HEK293T (cell line): Measurements from ENCODE around the gene SIGLEC10.
A peak's percentile ranks its signal among the peaks of the same experiment; 100 is the strongest.
"Not testable (repeated sequence)": the region's sequence is repeated elsewhere in the genome, so short reads cannot be mapped to it uniquely, and the experiment has no call there.

Source experiments
- CTCF ChIA-PET: fragments of 350-600 bp; formaldehyde crosslinking; extraction: SDS; loops from one replicate; lab custom pipeline; 2021; ENCODE audit warnings: antibody characterized with exemption, inconsistent platforms; lab: Yijun Ruan, JAX
- POLR2A ChIA-PET: fragments of 350-600 bp; formaldehyde crosslinking; extraction: SDS; loops from one replicate; lab custom pipeline; 2020; ENCODE audit warnings: antibody characterized with exemption, inconsistent platforms; lab: Yijun Ruan, JAX
- DNase-seq: peaks from one replicate; pipeline ENCODE4 v3.0.0; 2012; ENCODE audit warnings: mixed read lengths; ENCODE audit errors: extremely low spot score
- ARNT ChIP-seq: fragments of 450-650 bp; IDR thresholded peaks from 2 replicates; pipeline ENCODE4 v1.6.1; 2017; ENCODE audit warnings: mild to moderate bottlenecking
- BHLHE40 ChIP-seq: fragments of 450-650 bp; IDR thresholded peaks from 2 replicates; pipeline ENCODE4 v1.6.1; 2016; ENCODE audit warnings: mild to moderate bottlenecking, moderate library complexity, borderline replicate concordance
- CTBP1 ChIP-seq: fragments of 450-650 bp; IDR thresholded peaks from 2 replicates; pipeline ENCODE4 v1.6.1; 2016; ENCODE audit warnings: borderline replicate concordance
- ELF4 ChIP-seq: fragments of 450-650 bp; IDR thresholded peaks from 2 replicates; pipeline ENCODE4 v1.6.1; 2017; ENCODE audit warnings: antibody characterized with exemption
- FOXA1 ChIP-seq: fragments of 450-650 bp; IDR thresholded peaks from 2 replicates; pipeline ENCODE4 v1.6.1; 2016; ENCODE audit warnings: mild to moderate bottlenecking
- FOXK2 ChIP-seq: fragments of 450-650 bp; IDR thresholded peaks from 2 replicates; pipeline ENCODE4 v1.6.1; 2016; ENCODE audit warnings: mild to moderate bottlenecking
- FOXM1 ChIP-seq: fragments of 450-650 bp; IDR thresholded peaks from 2 replicates; pipeline ENCODE4 v1.6.1; 2017; ENCODE audit warnings: mild to moderate bottlenecking, borderline replicate concordance
- HDGF ChIP-seq: fragments of 450-650 bp; IDR thresholded peaks from 2 replicates; pipeline ENCODE4 v1.6.1; 2017; ENCODE audit warnings: antibody characterized with exemption, borderline replicate concordance
- L3MBTL2 ChIP-seq: fragments of 450-650 bp; conservative IDR thresholded peaks from 2 replicates; pipeline ENCODE4 v1.6.1; 2016; ENCODE audit warnings: mild to moderate bottlenecking
- LEF1 ChIP-seq: fragments of 450-650 bp; IDR thresholded peaks from 2 replicates; pipeline ENCODE4 v1.6.1; 2017; ENCODE audit warnings: mild to moderate bottlenecking, borderline replicate concordance
- NFRKB ChIP-seq: fragments of 450-650 bp; IDR thresholded peaks from 2 replicates; pipeline ENCODE4 v1.6.1; 2016; ENCODE audit warnings: mild to moderate bottlenecking, moderate library complexity
- SP1 ChIP-seq: fragments of 450-650 bp; IDR thresholded peaks from 2 replicates; pipeline ENCODE4 v1.6.1; 2017
- SUZ12 ChIP-seq: fragments of 450-650 bp; IDR thresholded peaks from 2 replicates; pipeline ENCODE4 v1.6.1; 2016; ENCODE audit warnings: mild to moderate bottlenecking
- TARDBP ChIP-seq: fragments of 450-650 bp; IDR thresholded peaks from 2 replicates; pipeline ENCODE4 v1.6.1; 2016
- ZNF384 ChIP-seq: fragments of 450-650 bp; IDR thresholded peaks from 2 replicates; pipeline ENCODE4 v1.6.1; 2016
- TF ChIP-seq, protein P1 (sequence below): fragments of 450-650 bp; IDR thresholded peaks from 2 replicates; pipeline ENCODE4 v1.6.1; 2016

Gene SIGLEC10

DNA sequence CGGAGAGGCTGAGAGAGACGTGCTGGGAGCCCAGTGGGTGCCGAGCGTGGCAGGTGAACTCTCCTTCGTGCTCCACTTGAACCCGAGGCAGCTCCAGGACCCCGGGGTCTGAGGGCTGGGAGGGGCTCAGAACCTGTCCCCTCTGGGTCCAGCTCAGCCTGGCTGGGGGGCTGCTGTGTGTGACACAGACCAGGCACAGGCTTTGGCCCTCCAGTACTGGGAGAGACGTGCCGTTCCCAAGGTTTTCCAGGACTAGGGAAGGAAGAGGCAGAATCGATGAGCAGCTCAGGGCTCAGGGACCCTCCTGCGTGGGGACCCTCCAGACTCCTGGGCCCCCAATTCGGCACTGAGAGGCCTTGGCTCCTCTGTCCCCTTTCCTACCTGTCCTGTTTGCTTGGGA is 2.3 kb downstream of the SIGLEC10 start:
- ChIA-PET POLR2A (no interaction called here), CTCF (no interaction called here)
- DNase-seq = no peak
- TF ChIP-seq ELF4 (no peak), NFRKB (no peak), FOXM1 (no peak), HDGF (no peak), FOXK2 (no peak), CTBP1 (no peak), BHLHE40 (no peak), FOXA1 (no peak), ARNT (no peak), ZNF384 (no peak)
- TF ChIP-seq, protein P1, sequence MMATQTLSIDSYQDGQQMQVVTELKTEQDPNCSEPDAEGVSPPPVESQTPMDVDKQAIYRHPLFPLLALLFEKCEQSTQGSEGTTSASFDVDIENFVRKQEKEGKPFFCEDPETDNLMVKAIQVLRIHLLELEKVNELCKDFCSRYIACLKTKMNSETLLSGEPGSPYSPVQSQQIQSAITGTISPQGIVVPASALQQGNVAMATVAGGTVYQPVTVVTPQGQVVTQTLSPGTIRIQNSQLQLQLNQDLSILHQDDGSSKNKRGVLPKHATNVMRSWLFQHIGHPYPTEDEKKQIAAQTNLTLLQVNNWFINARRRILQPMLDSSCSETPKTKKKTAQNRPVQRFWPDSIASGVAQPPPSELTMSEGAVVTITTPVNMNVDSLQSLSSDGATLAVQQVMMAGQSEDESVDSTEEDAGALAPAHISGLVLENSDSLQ = no peak

DNA sequence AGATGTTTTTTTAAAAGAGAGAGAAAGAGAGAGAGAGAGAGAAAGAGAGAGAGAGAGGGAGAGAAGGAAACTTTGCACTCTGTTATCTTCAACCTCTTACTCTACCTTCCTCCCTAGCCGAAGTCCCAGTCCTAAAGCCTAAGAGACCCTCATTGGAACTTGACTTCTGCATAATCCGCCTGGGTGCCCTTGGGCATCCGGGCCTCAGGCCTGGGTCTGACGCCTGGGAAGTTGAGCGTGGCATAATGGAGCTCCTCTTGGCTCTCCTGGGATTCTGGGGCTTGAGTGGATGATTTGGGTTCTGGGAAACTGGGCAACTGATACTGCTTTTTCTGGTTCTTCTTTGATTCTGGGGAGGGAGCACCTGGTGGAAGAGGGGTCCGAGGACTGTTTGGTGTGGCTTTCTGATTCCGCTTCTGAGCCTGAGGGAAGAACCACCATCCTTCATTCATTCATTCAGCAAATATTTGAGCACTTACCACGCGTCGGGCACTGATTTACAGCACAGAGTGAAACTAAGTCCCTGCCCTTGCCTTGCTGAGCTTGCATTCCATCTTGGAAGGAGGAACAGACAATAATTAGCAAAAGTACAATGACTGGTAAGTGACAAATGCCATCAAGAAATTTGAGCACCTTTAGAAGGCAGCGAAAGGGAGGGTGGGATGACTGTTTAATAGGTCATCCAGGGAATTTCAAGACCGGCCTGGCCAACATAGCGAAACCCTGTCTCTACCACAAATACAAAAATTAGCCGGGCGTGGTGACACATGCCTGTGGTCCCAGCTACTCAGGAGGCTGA is 6.3 kb downstream of the SIGLEC10 start:
- ChIA-PET POLR2A (no interaction called here), CTCF (no interaction called here)
- no peak for DNase-seq
- TF ChIP-seq TARDBP (no peak), BHLHE40 (no peak), FOXK2 (no peak), HDGF (no peak), ARNT (no peak)
- TF ChIP-seq, protein P1 = no peak

DNA sequence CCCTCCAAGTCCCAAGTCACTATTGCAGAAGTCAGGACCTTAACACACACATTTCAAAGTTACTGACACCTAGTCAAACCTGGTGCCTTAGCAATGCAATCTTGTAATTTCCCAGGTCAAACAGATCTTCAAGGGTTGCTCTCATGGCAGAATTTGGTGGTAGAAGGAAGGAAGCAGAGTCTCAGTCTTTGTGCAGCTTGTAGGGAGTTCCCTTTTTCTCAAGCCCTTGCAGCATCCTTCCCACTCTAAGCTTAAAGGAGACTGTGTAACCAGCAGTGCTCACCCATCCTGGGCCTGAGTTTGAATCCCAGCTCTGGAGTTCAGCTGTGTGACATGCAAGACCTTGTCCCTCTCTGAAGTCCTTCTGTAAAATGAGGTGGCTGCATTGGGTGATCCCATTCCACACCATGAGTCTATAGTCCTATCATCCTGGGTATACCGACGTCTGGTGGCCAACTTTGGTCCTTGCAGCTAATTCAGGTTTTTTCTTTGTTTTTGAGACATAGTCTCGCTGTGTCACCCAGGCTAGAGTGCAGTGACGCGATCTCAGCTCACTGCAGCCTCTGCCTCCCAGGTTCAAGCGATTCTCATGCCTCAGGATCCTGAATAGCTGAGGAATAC is 9.8 kb downstream of the SIGLEC10 start:
- TF ChIP-seq, protein P1 = no peak
- TF ChIP-seq BHLHE40 (no peak), SP1 (no peak), L3MBTL2 (no peak), HDGF (no peak), CTBP1 (no peak), FOXM1 (no peak), TARDBP (no peak), NFRKB (no peak)
- peak; percentile 56 for DNase-seq
- ChIA-PET POLR2A (interaction anchor here (0.5 to 1.9 kb wide), 3 partner anchors 12 to 40 kb away, joined by 4 to 5 read pairs (median 4); no protein-coding TSS in a partner anchor), CTCF (interaction anchor here (0.9 kb wide), 1 partner anchor 316 kb away, joined by 4 read pairs; the partner anchor contains the start of gene HAS1)

DNA sequence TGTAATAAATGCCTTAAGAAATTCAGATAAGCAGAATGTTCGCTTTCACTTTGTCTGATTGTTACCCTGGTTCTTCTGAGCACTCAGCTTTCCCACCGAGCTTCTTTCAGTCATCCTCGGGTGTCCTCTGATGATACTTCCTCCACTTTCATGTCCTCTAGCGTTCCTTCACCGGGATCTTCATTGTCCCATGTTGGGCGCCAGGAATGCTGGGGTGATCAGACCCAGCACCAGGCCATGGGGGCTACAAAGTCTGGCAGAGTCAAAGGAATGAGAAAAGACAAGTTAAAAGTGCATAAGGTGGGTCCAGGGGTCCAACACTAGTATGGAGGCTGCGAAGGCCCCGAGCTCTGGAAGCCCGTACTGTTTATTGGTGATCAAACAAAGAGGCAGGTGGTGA is 15.3 kb downstream of the SIGLEC10 start:
- CTCF ChIA-PET = interaction anchor here (0.6 kb wide), 1 partner anchor 18 kb away, joined by 3 read pairs; no protein-coding TSS in a partner anchor
- POLR2A ChIA-PET = no interaction called here
- DNase-seq = no peak
- TF ChIP-seq FOXM1 (no peak), CTBP1 (no peak), ZNF384 (no peak), SP1 (no peak), SUZ12 (no peak), L3MBTL2 (no peak), NFRKB (no peak), FOXA1 (no peak), ELF4 (no peak)

DNA sequence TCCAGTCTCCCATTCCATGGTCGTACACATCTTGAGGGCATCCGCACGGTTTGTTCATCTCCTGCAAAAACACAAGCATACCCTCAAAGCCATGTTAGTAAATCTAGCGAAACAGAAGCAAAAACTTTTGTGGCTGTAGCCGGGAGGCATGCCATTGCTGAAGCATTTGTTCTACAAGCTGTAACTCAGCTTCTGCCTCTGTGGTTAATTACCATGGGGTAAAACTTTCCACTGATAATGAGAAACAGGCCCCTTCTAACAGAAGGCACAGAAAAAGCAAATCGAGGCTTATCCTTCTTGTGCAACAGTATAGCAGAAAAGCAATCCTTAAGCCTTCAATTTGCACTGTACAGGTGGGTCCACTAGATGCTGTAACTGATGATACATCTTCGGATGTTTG is 17.5 kb downstream of the SIGLEC10 start:
- CTCF ChIA-PET = interaction anchor here (1.5 kb wide), 1 partner anchor 22 kb away, joined by 3 read pairs; no protein-coding TSS in a partner anchor
- POLR2A ChIA-PET, DNase-seq: not testable (repeated sequence)

DNA sequence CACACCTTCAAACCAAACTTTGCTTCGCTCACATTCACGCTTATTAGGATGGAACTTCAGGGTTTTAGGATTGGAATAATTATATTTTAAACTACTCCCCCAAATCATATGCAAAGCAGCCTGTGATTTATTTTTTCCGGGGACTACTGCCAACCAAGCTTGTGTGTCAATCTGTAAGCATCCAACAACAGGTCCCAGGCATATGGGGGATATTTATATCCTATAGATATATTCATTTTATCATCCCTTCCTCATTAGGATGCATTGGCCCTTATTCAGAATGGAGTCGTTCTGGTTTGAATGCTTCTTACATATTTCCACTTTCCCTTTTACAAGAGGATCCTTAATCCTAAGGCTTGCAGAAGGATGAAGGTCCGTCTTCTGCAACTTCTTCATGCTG is 18.2 kb downstream of the SIGLEC10 start:
- ChIA-PET POLR2A (no interaction called here), CTCF (interaction anchor here (1.5 kb wide), 1 partner anchor 22 kb away, joined by 3 read pairs; no protein-coding TSS in a partner anchor)
- DNase-seq = no peak
- TF ChIP-seq NFRKB = no peak
- TF ChIP-seq SP1 = no peak
- no peak for TF ChIP-seq TARDBP
- TF ChIP-seq L3MBTL2 = no peak
- no peak for TF ChIP-seq ZNF384
- no peak for TF ChIP-seq CTBP1
- no peak for TF ChIP-seq HDGF
- TF ChIP-seq, protein P1 = no peak
- no peak for TF ChIP-seq ARNT
- TF ChIP-seq FOXK2 = no peak
- no peak for TF ChIP-seq FOXM1
- TF ChIP-seq ELF4 = no peak
- no peak for TF ChIP-seq FOXA1
- TF ChIP-seq LEF1 = no peak
- no peak for TF ChIP-seq SUZ12
- no peak for TF ChIP-seq BHLHE40
